Stimulated activated CD4-positive, alpha-beta T cell treated with anti-CD3 and anti-CD28 coated beads, Interleukin-12 subunit alpha, Interleukin-12 subunit beta, amount 100 ng/mL, for 48 hours (primary cell): ENCODE measurements around the gene DSE.

Experiments
- DNase-seq, 3 donors: peaks; one replicate each; pipeline ENCODE4 v3.0.0-alpha.2; 2020; ENCODE audit warnings: low read depth in 2 of 3, low spot score in 1 of 3

The DSE gene

GRCh38 chr6:116386581-116387299 is 16.0 kb downstream of the DSE start:
- DNase-seq, result no peak

GRCh38 chr6:116387374-116387773 is 16.6 kb downstream of the DSE start:
- DNase-seq, result no peak

- DNase-seq, result no peak
Observed at GRCh38 chr6:116388924-116389323, 18.2 kb downstream of the DSE start.

- DNase-seq, result no peak
Observed at GRCh38 chr6:116389357-116389756, 18.6 kb downstream of the DSE start.

- DNase-seq, result no peak
Observed at GRCh38 chr6:116390581-116390980, 19.8 kb downstream of the DSE start.

GRCh38 chr6:116392132-116393013 is 21.6 kb downstream of the DSE start:
- no peak for DNase-seq

GRCh38 chr6:116393430-116393829 is 22.7 kb downstream of the DSE start:
- DNase-seq, result no peak

- DNase-seq, result no peak
Observed at GRCh38 chr6:116395647-116396046, 24.9 kb downstream of the DSE start.

- DNase-seq, result no peak
Observed at GRCh38 chr6:116396441-116396840, 25.7 kb downstream of the DSE start.

GRCh38 chr6:116397914-116398313 is 27.2 kb downstream of the DSE start:
- DNase-seq, result no peak

GRCh38 chr6:116398316-116399010 is 27.7 kb downstream of the DSE start:
- no peak for DNase-seq

- DNase-seq, result no peak
Observed at GRCh38 chr6:116399287-116399686, 28.5 kb downstream of the DSE start.

- DNase-seq, result no peak
Observed at GRCh38 chr6:116400328-116400727, 29.6 kb downstream of the DSE start.

GRCh38 chr6:116402108-116402937 is 31.6 kb downstream of the DSE start:
- no peak for DNase-seq

GRCh38 chr6:116403205-116403604 is 32.5 kb downstream of the DSE start:
- DNase-seq, result no peak

- DNase-seq, result no peak
Observed at GRCh38 chr6:116404696-116405095, 33.9 kb downstream of the DSE start.

GRCh38 chr6:116405138-116405537 is 34.4 kb downstream of the DSE start:
- DNase-seq, result no peak

GRCh38 chr6:116405652-116406356 is 35.1 kb downstream of the DSE start:
- DNase-seq, result no peak

GRCh38 chr6:116406678-116407345 is 36.1 kb downstream of the DSE start:
- DNase-seq, result no peak

- DNase-seq, result no peak
Observed at GRCh38 chr6:116408491-116408890, 37.7 kb downstream of the DSE start.
